ENCODE measurements around the gene TARM1. TPM values are rescaled to one million over a fixed set of nuclear protein-coding genes. Genes with fewer than 3 reads are reported as not detected.

Gene TARM1
- polyA plus RNA-seq, 1 of the 3 experiments (the other 2 are of a cell fraction), result not detected

GRCh38 chr19:54115109-54116063 is 34.2 kb upstream of the TARM1 start, which contains the start of the genes PRPF31 and TFPT:
Gene PRPF31 (plus strand): TSS chr19:54115754. CDS start chr19:54118279, 2,525 bp downstream.
Gene TFPT (minus strand): TSS chr19:54115657. CDS start chr19:54115269, 388 bp downstream.
- H3K36me3 ChIP-seq (replicated peaks in 1 of 2; ENCODE audit: control insufficient read depth in 1 of 2, insufficient read depth in 2 of 2, low read length in 1 of 2), result peaks cover 19 to 23% of the 10 kb centered on the region in 2 experiments
- H2AFZ ChIP-seq (ENCODE audit: low read depth), result peak within 1 kb of the TSS; percentile 84
- H3K27me3 ChIP-seq (ENCODE audit: insufficient read depth), result no peaks in the 10 kb centered on the region
- no peaks in the 10 kb centered on the region for H3K9me3 ChIP-seq
- peak; percentile 94 for DNase-seq
- TF ChIP-seq RXRA (IDR thresholded peaks at IDR 0.05; ENCODE audit: borderline replicate concordance, low read depth) (no peak), IRF3 (IDR thresholded peaks at IDR 0.05; ENCODE audit: low read depth, low read length) (0 out of 2 replicates have a peak, but pooled peaks have one; percentile 31), TCF12 (IDR thresholded peaks at IDR 0.05) (peak; percentile 56; the same call in 1 of the 2 replicates), EP300 (IDR thresholded peaks at IDR 0.05; ENCODE audit: borderline replicate concordance in 1 of 2, low read depth in 1 of 2, low read length in 1 of 2) (peak in 1 of 2 experiments; percentile 37; a peak in 1 of 4 replicates), TAF1 (IDR thresholded peaks at IDR 0.05; ENCODE audit: borderline replicate concordance, low read depth, low read length) (peak; percentile 57; the same call in 1 of the 2 replicates), NRF1 (IDR thresholded peaks at IDR 0.05; ENCODE audit: low read depth, low read length) (no peak), MEF2A (IDR thresholded peaks at IDR 0.05; ENCODE audit: borderline replicate concordance, low read depth) (no peak), POLR2AphosphoS5 (IDR thresholded peaks at IDR 0.05; ENCODE audit: low read depth, low read length) (peak; percentile 91), GABPA (IDR thresholded peaks at IDR 0.05; ENCODE audit: low read depth) (peak; percentile 69), USF1 (IDR thresholded peaks at IDR 0.05; ENCODE audit: borderline replicate concordance, low read depth) (no peak), MXI1 (IDR thresholded peaks at IDR 0.05; ENCODE audit: low read depth, low read length) (peak; percentile 94), ZBTB33 (IDR thresholded peaks at IDR 0.05; ENCODE audit: borderline replicate concordance, low read depth) (peak; percentile 95), YY1 (IDR thresholded peaks at IDR 0.05; ENCODE audit: low read depth) (peak; percentile 77), JUND (IDR thresholded peaks at IDR 0.05) (peak; percentile 16; the same call in 1 of the 2 replicates), SIN3A (IDR thresholded peaks at IDR 0.05; ENCODE audit: borderline replicate concordance, low read depth, low read length) (peak; percentile 81; the same call in 1 of the 2 replicates), ELF1 (IDR thresholded peaks at IDR 0.05) (peak; percentile 73), PBX3 (IDR thresholded peaks at IDR 0.05) (peak; percentile 15; the same call in 1 of the 2 replicates), RCOR1 (IDR thresholded peaks at IDR 0.05; ENCODE audit: low read length) (no peak), NFIC (IDR thresholded peaks at IDR 0.05; ENCODE audit: borderline replicate concordance) (no peak; the same call in 1 of the 2 replicates), CHD2 (IDR thresholded peaks at IDR 0.05; ENCODE audit: low read length, partially characterized antibody) (peak; percentile 97), FOXJ3 (CRISPR knock-in tag; IDR thresholded peaks at IDR 0.05) (peak; percentile 52; the same call in 1 of the 2 replicates), CTCF (IDR thresholded peaks at IDR 0.05) (no peak), USF2 (IDR thresholded peaks at IDR 0.05; ENCODE audit: borderline replicate concordance, low read depth, low read length) (no peak), MAX (IDR thresholded peaks at IDR 0.05; ENCODE audit: low read depth) (peak; percentile 92)
- under 1% methylated on average over 59 of the region's 60 CpGs for WGBS (ENCODE audit: low lambda C conversion rate)
- no peaks in the 10 kb centered on the region for H4K20me1 ChIP-seq (ENCODE audit: insufficient read depth)
- peak within 1 kb of the TSS; percentile 74 to 78 for H3K4me3 ChIP-seq (ENCODE audit: low read depth in 2 of 2, low read length in 1 of 2)
- H3K79me2 ChIP-seq (ENCODE audit: insufficient read depth), result peaks cover 49% of the 10 kb centered on the region
- peak within 1 kb of the TSS; percentile 77 to 92 for H3K27ac ChIP-seq (ENCODE audit: low read depth in 2 of 2, low read length in 1 of 2)
- peaks cover 0 to 14% of the 10 kb centered on the region in 2 experiments; a peak in 1 of 4 replicates for H3K4me1 ChIP-seq (ENCODE audit: control insufficient read depth in 1 of 2, insufficient read depth in 2 of 2, low read depth in 1 of 2, low read length in 1 of 2)
- H3K4me2 ChIP-seq, result peak within 1 kb of the TSS; percentile 93
- no peaks in the 10 kb centered on the region for H3F3A ChIP-seq (replicated peaks; ENCODE audit: insufficient read depth)
- CTCF ChIA-PET, result interaction anchor here (1.4 kb wide), 1 partner anchor 45 kb away, joined by 4 read pairs; the partner anchor contains the start of gene LENG1
- H3K9me2 ChIP-seq, result no peaks in the 10 kb centered on the region
- POLR2A ChIA-PET, result interaction anchor here (0.5 to 3.0 kb wide), 11 partner anchors 9 to 1483 kb away, joined by 3 to 30 read pairs (median 3); partner anchors contain the start of genes CNOT3, MYADM and RPS9
- peak within 1 kb of the TSS; percentile 80 for H3K9ac ChIP-seq

Data from SK-N-SH (cell line).